ENCODE measurements around the gene QRICH1. TPM values are rescaled to one million over a fixed set of nuclear protein-coding genes. Genes with fewer than 3 reads are reported as not detected.

Gene QRICH1
- total RNA-seq, 2 donors from 2014 or later, result 59.8 to 76.0 TPM

DNA sequence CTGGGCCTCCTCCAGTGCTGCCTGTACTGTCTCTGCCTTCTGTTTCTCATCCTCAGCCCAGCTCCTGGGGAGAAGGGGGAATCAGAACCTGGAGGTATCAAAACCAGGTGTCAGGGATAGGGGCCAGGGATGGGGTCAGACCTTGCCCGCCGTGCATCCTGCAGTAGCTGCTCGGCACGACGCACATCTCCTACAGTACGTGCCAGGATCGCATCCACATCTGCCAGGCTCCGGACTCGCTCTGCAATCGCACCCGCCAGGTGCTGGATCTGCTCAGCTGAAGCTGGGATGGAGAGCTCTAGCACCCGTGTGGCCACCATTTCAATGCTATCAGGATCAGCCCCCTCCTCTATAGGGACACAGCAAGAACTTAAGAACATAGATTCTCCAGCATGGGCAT is 28.2 kb upstream of the QRICH1 start:
- DNase-seq, result no peak

DNA sequence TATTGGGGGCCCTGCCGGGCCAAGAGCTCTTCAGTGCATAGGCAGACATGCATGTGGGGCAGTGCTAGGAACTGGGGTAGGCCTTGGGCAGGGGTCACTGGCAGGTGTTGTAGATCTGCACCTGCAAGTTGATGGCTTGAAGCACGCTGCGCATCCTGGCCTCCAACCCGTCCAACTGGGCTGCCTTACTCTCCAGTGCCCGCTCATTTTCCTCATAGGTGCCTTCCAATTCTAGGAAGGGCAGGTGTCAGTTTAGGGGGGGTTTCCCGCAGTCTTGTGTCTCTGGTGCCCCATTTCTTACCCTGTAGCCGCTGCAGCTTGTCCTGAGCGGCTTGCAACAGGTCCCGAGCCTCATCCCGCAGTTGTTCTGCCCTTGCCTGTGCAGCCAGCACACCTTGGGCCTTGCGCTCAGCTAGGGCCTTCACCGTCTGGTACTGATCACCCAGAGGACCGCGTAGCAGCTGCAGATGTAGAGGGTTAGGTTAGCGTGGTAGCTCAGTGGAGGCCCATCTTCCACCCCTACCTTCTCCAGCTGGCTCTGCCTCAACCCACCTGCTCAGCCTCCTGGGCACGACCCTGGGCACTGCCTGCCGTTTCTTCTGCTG is 27.4 kb upstream of the QRICH1 start:
- DNase-seq, result no peak
- TF ChIP-seq, protein P1, sequence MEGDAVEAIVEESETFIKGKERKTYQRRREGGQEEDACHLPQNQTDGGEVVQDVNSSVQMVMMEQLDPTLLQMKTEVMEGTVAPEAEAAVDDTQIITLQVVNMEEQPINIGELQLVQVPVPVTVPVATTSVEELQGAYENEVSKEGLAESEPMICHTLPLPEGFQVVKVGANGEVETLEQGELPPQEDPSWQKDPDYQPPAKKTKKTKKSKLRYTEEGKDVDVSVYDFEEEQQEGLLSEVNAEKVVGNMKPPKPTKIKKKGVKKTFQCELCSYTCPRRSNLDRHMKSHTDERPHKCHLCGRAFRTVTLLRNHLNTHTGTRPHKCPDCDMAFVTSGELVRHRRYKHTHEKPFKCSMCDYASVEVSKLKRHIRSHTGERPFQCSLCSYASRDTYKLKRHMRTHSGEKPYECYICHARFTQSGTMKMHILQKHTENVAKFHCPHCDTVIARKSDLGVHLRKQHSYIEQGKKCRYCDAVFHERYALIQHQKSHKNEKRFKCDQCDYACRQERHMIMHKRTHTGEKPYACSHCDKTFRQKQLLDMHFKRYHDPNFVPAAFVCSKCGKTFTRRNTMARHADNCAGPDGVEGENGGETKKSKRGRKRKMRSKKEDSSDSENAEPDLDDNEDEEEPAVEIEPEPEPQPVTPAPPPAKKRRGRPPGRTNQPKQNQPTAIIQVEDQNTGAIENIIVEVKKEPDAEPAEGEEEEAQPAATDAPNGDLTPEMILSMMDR (IDR thresholded peaks at IDR 0.05), result no peak
- intact Hi-C loops (cut with DNase I), result no loop called here
- Histone ChIP-seq H3K9ac (ENCODE audit: low read depth in 2 of 2, low read length in 2 of 2) (peak overlapping the region; percentile 65 to 99), H3K27ac (peak overlapping the region; percentile 94), H3K9me3 (no peaks in the 10 kb centered on the region), H3K27me3 (no peaks in the 10 kb centered on the region), H3K4me3 (peak overlapping the region; percentile 83), H3K36me3 (peaks cover 16% of the 10 kb centered on the region), H3K4me1 (peaks cover 10% of the 10 kb centered on the region)

More for the DNA sequence above, 28.2 kb upstream of the QRICH1 start:
- intact Hi-C loops (cut with DNase I), result no loop called here
- Histone ChIP-seq H3K4me1 (peaks cover 10% of the 10 kb centered on the region), H3K9me3 (no peaks in the 10 kb centered on the region), H3K27me3 (no peaks in the 10 kb centered on the region), H3K9ac (ENCODE audit: low read depth in 2 of 2, low read length in 2 of 2) (no peak overlapping the region), H3K4me3 (no peak overlapping the region), H3K36me3 (peaks cover 9% of the 10 kb centered on the region), H3K27ac (no peak overlapping the region)
- TF ChIP-seq, protein P1 (IDR thresholded peaks at IDR 0.05), result no peak

DNA sequence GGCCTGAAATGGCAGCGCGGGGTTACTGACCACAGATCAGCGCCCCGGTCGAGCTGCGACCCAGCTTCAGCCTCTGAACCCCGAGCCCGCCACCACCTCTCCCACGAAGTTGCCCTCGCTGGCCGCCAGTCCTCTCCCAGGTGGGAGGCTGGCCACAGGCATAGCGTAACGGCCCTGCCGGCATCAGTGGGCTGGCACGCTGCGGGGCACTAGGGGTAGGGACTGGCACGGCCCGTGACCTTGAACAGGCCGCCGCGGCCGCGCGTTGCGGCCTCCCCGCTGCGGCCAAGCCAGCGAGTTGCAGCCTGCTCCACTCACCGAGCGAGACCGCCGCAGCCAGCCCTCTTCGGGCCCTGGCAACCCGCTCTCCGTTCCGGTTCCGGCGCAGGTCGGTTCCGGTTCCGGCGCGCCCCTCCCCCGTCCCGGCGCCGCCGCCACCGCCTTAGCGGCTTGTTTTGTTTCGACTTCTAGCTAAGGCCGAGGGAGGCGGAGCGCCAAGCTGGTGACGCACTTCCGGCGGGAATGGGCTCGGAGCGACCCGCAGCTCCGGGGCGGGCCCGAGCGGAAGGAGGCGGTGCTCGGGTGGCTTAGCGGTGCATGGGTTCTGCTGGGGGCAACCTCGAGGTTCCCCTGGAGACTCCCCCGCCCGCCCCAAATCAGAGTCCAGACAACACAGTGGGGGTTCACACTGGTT is 26.7 kb upstream of the QRICH1 start, which contains the start of gene USP19:
USP19 (minus strand) TSS at position 386 of the 694 bp plus-strand sequence. CDS start 1,678 bp downstream, outside the sequence.
- H3K4me3 ChIP-seq, result peak within 1 kb of the TSS; percentile 83
- H3K27me3 ChIP-seq, result no peaks in the 10 kb centered on the region
- H3K4me1 ChIP-seq, result peaks cover 10% of the 10 kb centered on the region
- H3K9ac ChIP-seq (ENCODE audit: low read depth in 2 of 2, low read length in 2 of 2), result peak within 1 kb of the TSS; percentile 99 to 100
- H3K9me3 ChIP-seq, result no peaks in the 10 kb centered on the region
- peak; percentile 97 for DNase-seq
- peaks cover 23% of the 10 kb centered on the region for H3K36me3 ChIP-seq
- intact Hi-C loops (cut with DNase I), result no loop called here
- H3K27ac ChIP-seq, result peak within 1 kb of the TSS; percentile 94
- TF ChIP-seq, protein P1 (IDR thresholded peaks at IDR 0.05), result no peak

DNA sequence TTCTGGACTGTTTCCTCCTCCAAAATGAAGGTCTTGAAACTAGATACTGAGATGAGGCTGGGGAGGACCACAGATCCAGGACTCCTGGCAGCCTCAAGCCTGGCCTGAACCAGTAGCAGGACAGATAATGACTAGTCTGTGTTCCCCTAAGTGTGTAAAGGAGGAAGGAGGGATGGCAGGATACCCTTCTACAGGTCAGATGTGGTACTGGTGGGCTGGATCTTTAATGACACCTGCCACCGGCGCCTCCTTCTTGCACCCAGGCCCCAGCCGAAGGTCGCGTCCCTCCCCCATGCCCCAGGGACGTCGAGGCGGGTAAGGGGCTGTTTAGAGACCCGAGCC is 26.2 kb upstream of the QRICH1 start:
- intact Hi-C loops (cut with DNase I), result no loop called here
- TF ChIP-seq, protein P1 (IDR thresholded peaks at IDR 0.05), result no peak

DNA sequence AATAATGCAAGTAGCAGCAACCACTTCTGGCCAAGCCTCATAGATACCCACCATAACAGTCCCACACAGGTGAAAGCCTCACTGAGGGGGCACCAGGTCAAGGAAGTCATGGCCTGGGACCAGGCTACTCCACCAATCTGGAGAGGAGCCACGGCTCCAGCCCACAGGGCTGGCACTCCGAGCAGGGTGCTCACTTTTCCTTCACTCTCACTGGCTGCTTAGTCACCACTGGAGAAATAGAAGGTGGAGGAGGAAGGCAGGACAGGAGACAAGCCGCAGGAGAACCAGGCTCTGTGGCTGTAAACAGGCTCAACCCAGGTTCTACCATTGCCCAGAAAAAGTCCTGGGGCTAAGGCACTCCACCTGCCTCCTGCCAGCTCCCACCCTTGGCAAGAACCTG is 25.6 kb upstream of the QRICH1 start:
- Histone ChIP-seq H3K9ac (ENCODE audit: low read depth in 2 of 2, low read length in 2 of 2) (peak overlapping the region; percentile 99 to 100), H3K36me3 (peaks cover 34% of the 10 kb centered on the region), H3K27me3 (no peaks in the 10 kb centered on the region), H3K9me3 (no peaks in the 10 kb centered on the region), H3K27ac (no peak overlapping the region), H3K4me3 (peak overlapping the region; percentile 83), H3K4me1 (peaks cover 10% of the 10 kb centered on the region)
- intact Hi-C loops (cut with DNase I), result no loop called here
- TF ChIP-seq, protein P1 (IDR thresholded peaks at IDR 0.05), result no peak
- no peak for DNase-seq

More for the DNA sequence above, 26.2 kb upstream of the QRICH1 start:
- Histone ChIP-seq H3K27ac (peak overlapping the region; percentile 94), H3K4me1 (peaks cover 10% of the 10 kb centered on the region), H3K4me3 (peak overlapping the region; percentile 83), H3K36me3 (peaks cover 28% of the 10 kb centered on the region), H3K9me3 (no peaks in the 10 kb centered on the region), H3K27me3 (no peaks in the 10 kb centered on the region), H3K9ac (ENCODE audit: low read depth in 2 of 2, low read length in 2 of 2) (peak overlapping the region; percentile 99 to 100)
- DNase-seq, result no peak
